ENCODE data around the gene PRKN.

The PRKN gene

GRCh38 chr6:162727322-162728182 is at the start of gene PRKN, which contains the start of gene PACRG:
Gene PRKN (minus strand): TSS chr6:162727766.
Gene PACRG (plus strand): TSS chr6:162727974.
- peak; percentile 98 to 99 for DNase-seq

DNA sequence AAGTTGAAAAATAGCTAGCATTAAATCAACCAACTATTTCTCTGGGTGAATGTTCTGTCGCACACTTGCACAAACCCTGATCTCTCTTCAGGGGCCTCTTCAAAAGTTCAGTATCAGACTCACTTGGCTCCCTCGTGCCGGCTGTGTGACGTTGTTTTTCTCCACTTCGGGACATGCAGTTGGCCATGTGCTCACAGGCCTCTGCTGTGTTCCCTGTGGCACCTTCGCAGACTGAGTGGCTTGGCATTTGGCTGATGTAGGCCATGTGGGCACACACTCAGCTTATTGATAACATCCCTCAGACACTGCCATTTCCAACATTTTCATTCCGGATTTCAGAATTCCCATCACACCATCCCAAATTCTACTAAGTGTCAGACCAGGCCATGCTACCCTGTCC is 49.5 kb upstream of the PRKN start:
- no peak for DNase-seq

- no peak for DNase-seq
Measured at GRCh38 chr6:162773996-162774395, 46.4 kb upstream of the PRKN start.

DNA sequence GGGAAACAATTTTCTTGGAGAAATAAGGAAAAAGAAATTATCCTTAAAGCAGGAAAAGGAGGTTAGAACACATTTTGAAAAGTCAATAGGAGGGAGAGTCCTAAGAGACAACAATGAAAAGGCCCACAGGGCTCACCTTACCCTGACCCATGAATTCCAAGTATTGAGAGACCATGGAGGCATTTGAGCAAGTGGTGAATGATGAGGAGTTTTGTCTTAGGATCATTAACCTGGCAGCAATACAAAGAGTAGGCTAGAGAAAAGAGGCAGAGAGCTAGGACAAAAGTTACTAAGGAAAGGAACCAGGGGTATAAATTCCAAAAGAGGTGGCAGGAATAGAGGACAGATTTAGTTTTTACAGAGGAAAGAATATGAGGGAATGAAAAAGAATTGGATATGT is 44.9 kb upstream of the PRKN start:
- no peak for DNase-seq

DNA sequence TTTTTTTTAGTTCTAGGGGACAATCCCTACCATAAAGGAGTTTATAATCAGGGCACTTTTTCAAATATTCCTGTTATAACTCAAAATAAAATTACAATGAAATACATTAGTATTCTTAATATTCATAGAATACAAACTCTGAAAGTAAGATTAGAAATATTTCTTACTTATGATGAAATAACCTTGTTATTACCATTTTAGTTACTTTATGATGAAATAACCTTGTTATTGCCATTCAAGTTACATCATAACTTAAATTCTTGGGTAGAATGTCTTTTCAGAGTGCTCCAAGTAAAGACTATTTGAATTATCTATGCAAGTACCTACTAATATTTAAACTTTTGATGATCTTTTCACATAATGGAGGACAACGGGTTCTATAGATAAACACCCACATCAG is 43.4 kb upstream of the PRKN start:
- DNase-seq: no peak

- DNase-seq: no peak
Measured at GRCh38 chr6:162770136-162770535, 42.6 kb upstream of the PRKN start.

- DNase-seq: no peak
Measured at GRCh38 chr6:162753775-162754174, 26.2 kb upstream of the PRKN start.

GRCh38 chr6:162751211-162751859 is 23.8 kb upstream of the PRKN start:
- DNase-seq: no peak

- no peak for DNase-seq
Measured at GRCh38 chr6:162750776-162751175, 23.2 kb upstream of the PRKN start.

DNA sequence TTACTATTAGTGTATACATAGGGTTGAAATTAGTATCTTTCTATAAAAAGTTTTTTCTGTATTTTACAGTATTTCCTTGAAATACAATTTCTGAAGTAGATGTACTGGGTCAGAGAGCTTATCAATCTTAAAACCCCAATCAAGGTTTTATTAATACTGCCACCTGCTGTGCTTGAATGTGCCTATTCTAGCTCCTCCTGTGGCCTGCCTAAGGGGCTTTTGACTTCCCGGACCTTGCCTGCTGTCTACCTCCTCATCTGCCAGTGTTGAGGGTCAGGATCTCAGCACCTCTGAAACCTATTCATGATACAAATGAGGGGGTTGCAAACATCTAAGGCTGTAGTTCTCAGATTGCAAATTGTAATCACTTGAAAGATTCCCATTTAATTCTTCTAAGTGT is 9.4 kb upstream of the PRKN start:
- no peak for DNase-seq

- peak; percentile 20 to 28 for DNase-seq
Measured at GRCh38 chr6:162733489-162733888, 5.9 kb upstream of the PRKN start.

DNA sequence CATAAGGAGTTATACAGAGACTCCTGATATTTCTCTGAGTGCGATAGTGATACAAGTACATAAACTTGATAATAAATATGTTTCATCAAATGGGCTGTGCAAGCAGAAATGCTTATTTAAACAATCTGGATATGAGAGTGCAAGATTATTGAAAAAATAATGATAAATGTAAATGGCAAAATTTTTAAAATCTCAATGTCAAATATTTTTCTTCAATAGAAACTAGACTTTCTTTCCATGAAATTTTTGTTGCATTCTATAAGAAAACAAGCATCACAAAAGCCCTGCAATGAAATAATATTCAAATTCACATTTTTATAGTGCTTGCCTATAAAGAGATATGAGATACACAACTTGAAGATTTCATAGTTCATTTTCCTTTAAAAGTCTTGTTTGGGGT is 2.9 kb upstream of the PRKN start:
- no peak for DNase-seq

GRCh38 chr6:162728706-162729105 is 1.1 kb upstream of the PRKN start:
- DNase-seq: no peak

DNA sequence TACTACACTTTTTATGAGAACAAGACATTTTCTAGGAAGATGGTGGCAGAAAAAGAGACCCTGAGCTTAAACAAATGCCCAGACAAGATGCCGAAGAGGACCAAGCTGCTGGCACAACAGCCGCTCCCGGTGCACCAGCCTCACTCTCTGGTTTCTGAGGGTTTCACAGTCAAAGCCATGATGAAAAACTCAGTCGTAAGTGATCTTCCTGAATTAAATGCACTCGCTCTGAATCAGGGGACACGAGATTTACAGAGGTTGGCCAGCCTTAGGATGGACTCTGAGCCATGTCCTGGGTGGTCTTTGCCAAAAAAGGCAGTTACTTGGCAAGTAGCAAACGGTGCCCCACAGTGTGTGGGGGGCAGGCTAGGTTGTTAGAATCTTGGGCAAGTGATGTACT is 631 bp upstream of the PRKN start:
- no peak for DNase-seq

DNA sequence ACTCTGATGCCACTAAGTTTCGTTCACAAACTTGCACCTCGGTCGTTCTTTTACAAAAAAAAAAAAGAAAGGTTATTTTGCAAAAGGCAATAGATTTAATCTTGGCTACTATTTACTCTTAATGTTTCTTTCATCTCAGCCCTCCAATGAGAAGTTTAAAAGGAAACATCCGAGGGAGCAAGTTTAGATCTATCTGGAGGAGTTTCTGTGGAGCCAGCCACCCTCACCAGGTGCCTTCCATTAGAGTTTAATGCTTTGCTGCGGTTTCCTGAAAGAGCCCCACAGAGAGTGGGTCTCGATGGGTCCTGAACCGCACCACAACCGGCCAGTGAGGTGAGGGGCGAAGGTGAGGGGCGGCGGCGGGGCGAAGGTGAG is 632 bp downstream of the PRKN start:
- peak; percentile 14 to 32 for DNase-seq

DNA sequence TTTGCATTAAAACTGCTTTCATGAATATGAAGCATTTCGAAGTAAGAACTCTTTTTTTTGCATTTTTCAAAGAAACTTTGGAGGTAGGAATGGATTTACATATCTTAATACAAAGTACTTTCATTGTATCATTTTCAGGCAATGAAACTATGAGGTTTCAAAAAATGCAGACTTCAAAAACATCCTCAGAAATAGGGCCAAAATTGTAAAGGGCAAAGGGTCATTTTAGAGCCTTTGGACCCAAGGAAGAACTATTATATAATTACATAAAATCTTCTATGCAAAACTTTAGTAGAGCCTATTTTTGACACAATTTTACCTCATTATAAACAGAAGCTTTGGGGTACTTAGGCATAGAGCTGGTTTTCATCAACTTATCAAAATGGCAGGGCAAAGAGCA is 4.9 kb downstream of the PRKN start:
- no peak for DNase-seq

DNA sequence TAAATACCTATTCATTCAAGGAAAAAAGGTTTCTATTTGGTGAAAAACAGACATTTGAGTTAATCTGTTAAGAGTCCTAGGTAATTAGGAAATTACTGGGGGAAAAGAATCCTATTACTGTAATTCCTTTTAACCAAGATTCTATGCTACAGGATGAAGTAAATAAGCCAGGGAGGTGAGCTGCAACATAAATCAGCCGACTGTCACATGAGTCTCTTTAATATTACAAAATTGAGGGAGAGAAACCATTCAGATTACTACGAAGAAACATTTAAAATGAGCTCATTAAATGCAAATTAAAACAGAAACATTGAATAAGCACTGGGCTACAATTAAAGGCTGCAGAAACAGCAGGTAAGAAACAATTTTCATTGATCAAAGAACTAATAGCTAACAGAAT is 5.3 kb downstream of the PRKN start:
- DNase-seq: no peak

DNA sequence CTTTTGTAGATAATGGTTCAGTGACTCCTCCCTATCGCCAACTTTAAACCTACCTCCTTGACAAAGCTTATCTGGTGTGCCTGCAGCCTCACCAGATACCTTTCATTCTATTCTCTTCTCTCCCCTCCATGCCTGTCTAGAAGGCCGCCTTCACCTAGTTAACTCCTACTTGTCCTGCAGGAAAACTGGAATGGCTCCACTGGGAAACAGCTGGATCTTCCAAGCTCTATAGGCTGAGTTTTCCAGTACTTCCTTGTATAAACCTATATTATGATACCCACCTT is 6.2 kb downstream of the PRKN start:
- DNase-seq: no peak

GRCh38 chr6:162719528-162719927 is 8.0 kb downstream of the PRKN start:
- DNase-seq: no peak

- no peak for DNase-seq
Measured at GRCh38 chr6:162715601-162716000, 12.0 kb downstream of the PRKN start.

DNA sequence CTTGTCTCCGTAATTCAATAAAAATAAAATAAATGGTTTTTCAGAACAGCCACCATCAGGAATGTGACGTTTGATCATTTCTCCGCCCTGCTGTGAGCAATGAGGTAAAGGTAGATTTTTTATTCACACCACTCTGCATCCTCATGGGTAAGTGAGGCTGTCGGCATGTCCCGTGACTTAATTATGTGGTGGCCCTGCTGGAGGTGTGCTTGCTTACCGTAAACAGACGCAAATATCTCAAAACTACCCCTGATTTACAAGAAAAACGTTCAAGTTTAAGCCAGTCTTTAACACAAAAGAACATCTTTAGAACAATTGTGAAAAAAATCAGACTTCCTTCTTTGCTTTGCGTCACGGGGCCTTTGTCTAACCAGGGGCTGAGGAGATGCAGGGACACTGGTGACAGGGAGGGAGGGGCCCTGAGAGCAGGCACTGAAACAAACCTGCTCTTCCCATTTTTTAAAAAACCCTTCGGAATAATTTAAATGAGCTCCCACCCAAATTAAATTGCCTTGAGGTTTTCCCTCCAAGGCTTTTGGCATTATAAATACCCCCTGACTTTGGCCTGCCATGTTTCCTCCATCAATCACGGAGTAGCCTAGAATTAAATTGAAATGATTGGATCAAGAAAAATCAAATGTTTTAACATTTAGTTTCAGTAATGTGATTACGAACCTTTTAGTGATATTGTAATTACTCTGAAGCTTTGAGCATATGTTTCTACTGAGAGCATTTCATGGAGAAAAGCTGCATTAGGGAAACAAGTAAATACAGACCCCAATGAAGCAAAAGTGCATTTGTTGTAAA is 13.4 kb downstream of the PRKN start:
- DNase-seq: no peak

DNA sequence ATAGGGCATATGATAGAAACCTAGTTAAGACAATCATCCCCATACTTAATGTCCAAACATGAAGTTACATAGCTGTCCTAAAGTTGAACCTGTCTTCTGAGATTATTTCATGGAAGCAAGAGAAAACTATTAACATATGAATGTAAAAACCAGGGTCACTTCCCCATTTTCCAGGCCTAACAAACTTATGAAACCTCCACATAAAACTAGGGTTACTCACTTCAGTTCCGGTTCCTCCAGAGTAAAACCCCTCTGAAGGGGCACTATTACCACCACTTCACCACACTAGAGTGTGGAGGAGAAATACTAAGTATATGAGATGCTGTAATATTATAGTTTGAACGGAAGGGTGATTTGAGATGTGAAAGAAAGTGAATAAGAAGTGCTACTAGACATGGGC is 14.9 kb downstream of the PRKN start:
- no peak for DNase-seq

DNA sequence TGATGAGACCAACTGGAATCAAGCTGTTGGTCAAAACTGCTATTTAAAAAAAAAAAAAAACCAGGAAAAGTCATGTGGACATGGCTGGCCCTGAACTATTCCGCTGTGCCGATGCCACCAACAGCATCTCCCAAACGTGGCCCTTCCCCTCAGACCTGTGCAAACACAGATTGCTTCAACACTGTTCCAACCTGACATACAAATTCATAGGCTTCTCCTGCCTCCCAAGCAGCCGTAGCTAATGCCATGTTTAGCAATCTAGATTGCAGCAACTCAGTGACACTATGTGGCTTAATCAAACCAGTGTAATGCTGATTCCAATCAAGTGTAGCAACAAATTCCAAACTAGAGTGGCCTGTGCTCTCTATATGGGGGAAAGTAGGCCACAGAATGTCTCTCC is 16.2 kb downstream of the PRKN start:
- DNase-seq: no peak

GRCh38 chr6:162710936-162711335 is 16.6 kb downstream of the PRKN start:
- DNase-seq: no peak

Measured in CD4-positive, alpha-beta T cell treated with Interleukin-4 for 1 hour (primary cell).